H9 (cell line): ENCODE results near the gene TXNRD1. TPM values are rescaled to one million over a fixed set of nuclear protein-coding genes. Genes with fewer than 3 reads are reported as not detected.

Source experiments
- DNase-seq: peaks from one replicate; pipeline ENCODE4 v3.0.0-alpha.2; 2017
- H2AFZ ChIP-seq: one replicate; pipeline ENCODE4 v1.6.1; 2013; ENCODE audit warnings: mild to moderate bottlenecking, low read length, control low read depth, moderate library complexity
- H2AK5ac ChIP-seq: 2 replicates; pipeline ENCODE4 v1.6.1; 2013; ENCODE audit warnings: low read length, control low read depth, mixed read lengths; ENCODE audit not compliant: insufficient read length
- H2BK120ac ChIP-seq: one replicate; pipeline ENCODE4 v1.6.1; 2013; ENCODE audit warnings: low read depth, mild to moderate bottlenecking, low read length, control low read depth, inconsistent platforms; ENCODE audit not compliant: poor library complexity, severe bottlenecking
- H2BK12ac ChIP-seq: 2 replicates; pipeline ENCODE4 v1.6.1; 2013; ENCODE audit warnings: low read length, control low read depth, mixed read lengths, low read depth; ENCODE audit not compliant: insufficient read length
- H2BK15ac ChIP-seq: 2 replicates; pipeline ENCODE4 v1.6.1; 2013; ENCODE audit warnings: low read depth, low read length, control low read depth
- H2BK20ac ChIP-seq: one replicate; pipeline ENCODE4 v1.6.1; 2013; ENCODE audit warnings: low read depth, mild to moderate bottlenecking, low read length, control low read depth, inconsistent platforms; ENCODE audit not compliant: poor library complexity, severe bottlenecking
- H2BK5ac ChIP-seq: 2 replicates; pipeline ENCODE4 v1.6.1; 2013; ENCODE audit warnings: low read length, control low read depth, mixed read lengths; ENCODE audit not compliant: insufficient read length
- H3K14ac ChIP-seq: 2 replicates; pipeline ENCODE4 v1.6.1; 2013; ENCODE audit warnings: low read length, control low read depth; ENCODE audit not compliant: insufficient read depth
- H3K18ac ChIP-seq: 2 replicates; pipeline ENCODE4 v1.6.1; 2013; ENCODE audit warnings: low read depth, mild to moderate bottlenecking, mixed read lengths, low read length, control low read depth; ENCODE audit not compliant: insufficient read length
- H3K23ac ChIP-seq: 2 replicates; pipeline ENCODE4 v1.6.1; 2013; ENCODE audit warnings: low read length, control low read depth, mixed read lengths, low read depth; ENCODE audit not compliant: insufficient read length
- H3K23me2 ChIP-seq: 2 replicates; pipeline ENCODE4 v1.6.1; 2013; ENCODE audit warnings: low read depth, mild to moderate bottlenecking, mixed read lengths, low read length, control low read depth; ENCODE audit not compliant: insufficient read length, poor library complexity, severe bottlenecking
- H3K27ac ChIP-seq: 2 replicates; pipeline ENCODE4 v1.5.1; 2013; ENCODE audit warnings: low read length, control low read depth, mixed read lengths, low read depth; ENCODE audit not compliant: insufficient read length
- H3K27me3 ChIP-seq: 2 replicates; pipeline ENCODE4 v1.6.1; 2013; ENCODE audit warnings: low read length, control low read depth, inconsistent platforms; ENCODE audit not compliant: insufficient read depth
- H3K4ac ChIP-seq: 2 replicates; pipeline ENCODE4 v1.6.1; 2013; ENCODE audit warnings: low read depth, mild to moderate bottlenecking, control low read depth, inconsistent platforms, low read length, moderate library complexity
- H3K4me1 ChIP-seq: 2 replicates; pipeline ENCODE4 v1.6.1; 2013; ENCODE audit warnings: low read length, control low read depth, inconsistent platforms; ENCODE audit not compliant: insufficient read depth
- H3K4me2 ChIP-seq: 2 replicates; pipeline ENCODE4 v1.6.1; 2013; ENCODE audit warnings: low read length, control low read depth, mixed read lengths; ENCODE audit not compliant: insufficient read length, insufficient read depth
- H3K56ac ChIP-seq: 2 replicates; pipeline ENCODE4 v1.6.1; 2013; ENCODE audit warnings: low read depth, mild to moderate bottlenecking, mixed read lengths, low read length, control low read depth; ENCODE audit not compliant: insufficient read length
- H3K79me1 ChIP-seq: 2 replicates; pipeline ENCODE4 v1.6.1; 2013; ENCODE audit warnings: low read depth, mild to moderate bottlenecking, moderate library complexity, low read length, control low read depth, inconsistent platforms; ENCODE audit not compliant: insufficient read depth, poor library complexity, severe bottlenecking
- H3K79me2 ChIP-seq: 2 replicates; pipeline ENCODE4 v1.6.1; 2013; ENCODE audit warnings: low read length, control low read depth, inconsistent platforms; ENCODE audit not compliant: insufficient read depth
- H3K9ac ChIP-seq: 2 replicates; pipeline ENCODE4 v1.6.1; 2013; ENCODE audit warnings: low read length, control low read depth, mixed read lengths; ENCODE audit not compliant: insufficient read length; ENCODE audit errors: extremely low read depth
- H3K9me3 ChIP-seq: one replicate; pipeline ENCODE4 v1.6.1; 2013; ENCODE audit warnings: low read depth, low read length, inconsistent platforms; ENCODE audit not compliant: control insufficient read depth
- H3T11ph ChIP-seq: one replicate; pipeline ENCODE4 v1.6.1; 2013; ENCODE audit warnings: mild to moderate bottlenecking, low read length, control low read depth, inconsistent platforms
- H4K20me1 ChIP-seq: one replicate; pipeline ENCODE4 v1.6.1; 2013; ENCODE audit not compliant: control insufficient read depth, insufficient read length, insufficient read depth
- H4K5ac ChIP-seq: 2 replicates; pipeline ENCODE4 v1.6.1; 2013; ENCODE audit warnings: low read depth, mild to moderate bottlenecking, mixed read lengths, low read length, control low read depth; ENCODE audit not compliant: insufficient read length
- H4K8ac ChIP-seq: replicated peaks from 2 replicates; pipeline ENCODE4 v1.6.1; 2013; ENCODE audit warnings: low read length, control low read depth, mixed read lengths, low read depth; ENCODE audit not compliant: insufficient read length
- H4K91ac ChIP-seq: 2 replicates; pipeline ENCODE4 v1.6.1; 2013; ENCODE audit warnings: low read depth, mild to moderate bottlenecking, moderate library complexity, mixed read lengths, low read length, control low read depth; ENCODE audit not compliant: insufficient read length
- H3K27ac Mint-ChIP-seq, 3 experiments: 2 replicates in 2 of 3; 3 replicates in 1 of 3; pipeline ENCODE4 v1.8.0; 2020 to 2021; ENCODE audit warnings: mixed read lengths in 3 of 3, mild to moderate bottlenecking in 1 of 3, moderate library complexity in 1 of 3
- H3K27me3 Mint-ChIP-seq: 2 replicates; pipeline ENCODE4 v1.8.0; 2021; ENCODE audit warnings: low read depth, mild to moderate bottlenecking, moderate library complexity, mixed read lengths
- H3K36me3 Mint-ChIP-seq, 3 experiments: 2 replicates in 2 of 3; 3 replicates in 1 of 3; pipeline ENCODE4 v1.8.0; 2020 to 2021; ENCODE audit warnings: low read depth in 3 of 3, mixed read lengths in 3 of 3; ENCODE audit not compliant: insufficient read depth in 1 of 3
- H3K4me1 Mint-ChIP-seq, 2 experiments: 2 replicates each; pipeline ENCODE4 v1.8.0; 2020; ENCODE audit warnings: mixed read lengths in 2 of 2
- H3K4me3 Mint-ChIP-seq, 2 experiments: 2 replicates in 1 of 2; 3 replicates in 1 of 2; pipeline ENCODE4 v1.8.0; 2020 to 2021; ENCODE audit warnings: mild to moderate bottlenecking in 2 of 2, mixed read lengths in 2 of 2, moderate library complexity in 1 of 2
- H3K9me3 Mint-ChIP-seq, 2 experiments: 2 replicates in 1 of 2; 3 replicates in 1 of 2; pipeline ENCODE4 v1.8.0; 2020; ENCODE audit warnings: mild to moderate bottlenecking in 2 of 2, mixed read lengths in 2 of 2, moderate library complexity in 1 of 2
- CTCF ChIP-seq: fragments of 200-600 bp; sonication (generic); conservative IDR thresholded peaks from 3 replicates; pipeline ENCODE4 v1.8.0; 2021; ENCODE audit warnings: antibody characterized with exemption, mild to moderate bottlenecking
- WGBS: extraction: QIAGEN DNeasy Blood & Tissue Kit; methylation state at CpG from one replicate; pipeline ENCODE4 v1.1.7; 2013; ENCODE audit warnings: missing lambda C conversion rate, low lambda C conversion rate, mixed read lengths; ENCODE audit not compliant: insufficient read length; ENCODE audit errors: extremely low coverage; 5-methylcytosine and 5-hydroxymethylcytosine counted together
- total RNA-seq: library from RNA; stranded (reverse); gene quantifications from 2 replicates; pipeline ENCODE4 v1.2.1, GENCODE V29; 2021

The TXNRD1 gene
- total RNA-seq, 1 experiment from 2014 or later = 100 TPM

GRCh38 chr12:104348283-104348993, 132.9 kb downstream of the TXNRD1 start:
- Histone ChIP-seq H4K91ac (no peak overlapping the region), H3K23ac (no peak overlapping the region), H2BK5ac (no peak overlapping the region), H2BK20ac (no peak overlapping the region), H3K23me2 (no peaks in the 10 kb centered on the region), H2AK5ac (no peak overlapping the region), H4K20me1 (no peaks in the 10 kb centered on the region), H3K9me3 (no peaks in the 10 kb centered on the region), H3K56ac (no peak overlapping the region), H3K79me2 (no peaks in the 10 kb centered on the region), H3K4me2 (no peak overlapping the region), H3K9ac (no peak overlapping the region), H2BK120ac (no peak overlapping the region), H4K5ac (no peak overlapping the region), H3K14ac (no peak overlapping the region; the same call in 1 of the 2 replicates), H3K18ac (no peak overlapping the region), H2BK12ac (no peak overlapping the region), H3K79me1 (no peaks in the 10 kb centered on the region), H3K4me1 (peaks cover 9% of the 10 kb centered on the region), H2BK15ac (no peak overlapping the region), H2AFZ (no peak overlapping the region), H3T11ph (no peak overlapping the region), H3K4ac (no peak overlapping the region), H4K8ac (no peak overlapping the region), H3K27me3 (no peaks in the 10 kb centered on the region), H3K27ac (no peak overlapping the region)
- H3K4me3 Mint-ChIP-seq = no peak overlapping the region
- H3K4me1 Mint-ChIP-seq = peaks cover 15 to 22% of the 10 kb centered on the region in 2 experiments
- H3K36me3 Mint-ChIP-seq = peaks cover 9 to 39% (median 38%) of the 10 kb centered on the region in 3 experiments; a peak in 6 of 7 replicates
- no peak for TF ChIP-seq CTCF
- no CpG with 5 or more reads among the region's 11 CpGs for WGBS
- no peaks in the 10 kb centered on the region for H3K27me3 Mint-ChIP-seq
- H3K9me3 Mint-ChIP-seq = no peaks in the 10 kb centered on the region
- peak; percentile 24 for DNase-seq
- H3K27ac Mint-ChIP-seq = peak overlapping the region in 1 of 3 experiments; percentile 19; a peak in 1 of 7 replicates
